GM12865 (cell line): ENCODE data around the gene SIGMAR1.

Experiments used
- DNase-seq: peaks from one replicate; pipeline ENCODE4 v3.0.0; 2010; ENCODE audit warnings: low read depth
- H3K4me3 ChIP-seq: 2 replicates; pipeline ENCODE4 v1.5.1; 2011; ENCODE audit warnings: mild to moderate bottlenecking, low read depth, low read length, control low read depth
- TF ChIP-seq, protein P1 (sequence below): IDR thresholded peaks from 2 replicates; pipeline ENCODE4 v1.5.1; 2011; ENCODE audit warnings: low read length, control low read depth, low read depth, inconsistent platforms; ENCODE audit not compliant: insufficient read depth; ENCODE audit errors: missing control alignments

Gene SIGMAR1

DNA sequence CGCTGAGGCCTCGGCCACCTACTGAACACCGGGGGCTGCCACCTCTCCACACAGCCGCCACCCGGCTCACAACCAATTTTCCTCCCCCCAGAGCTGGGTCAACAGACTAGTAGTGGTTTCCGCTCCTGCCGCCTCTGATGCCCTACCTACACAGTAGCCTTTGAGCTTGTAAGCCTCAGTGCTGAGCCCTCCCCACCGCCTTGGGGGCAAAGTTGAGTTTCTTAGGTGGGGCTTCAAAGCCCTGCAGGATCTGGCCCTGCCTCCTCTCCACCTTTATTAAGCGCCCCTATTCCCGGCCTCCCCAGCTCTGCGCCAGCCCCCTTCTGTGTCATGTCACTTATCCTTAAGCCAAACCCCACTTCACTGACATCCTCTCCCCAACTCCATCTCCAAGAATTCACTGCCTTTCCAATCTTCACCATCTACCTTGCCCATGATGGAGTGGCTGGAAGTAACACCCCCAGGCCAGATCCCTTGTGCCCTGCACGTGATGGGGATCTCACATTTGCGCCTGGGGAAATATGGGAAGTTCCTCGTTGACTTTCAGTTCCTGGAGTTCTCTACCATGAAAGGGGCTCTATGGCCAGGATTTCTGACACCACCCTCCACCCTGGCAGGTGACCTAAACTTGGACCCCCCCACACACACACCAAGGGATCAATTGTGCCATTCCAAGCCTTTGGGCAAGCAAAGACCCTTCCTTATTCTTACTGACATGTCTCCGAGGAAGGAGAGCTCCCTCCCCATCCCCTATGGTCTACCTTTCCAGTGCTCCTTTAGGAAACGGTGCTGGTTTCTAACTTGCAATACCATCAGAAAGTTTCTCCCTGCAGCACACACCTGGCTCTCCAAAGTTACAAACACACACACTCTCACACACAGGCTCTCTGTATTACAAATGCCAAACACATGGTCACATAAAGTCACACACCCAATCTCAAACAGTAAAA lies 45.4 kb downstream of the SIGMAR1 start:
- H3K4me3 ChIP-seq = no peak overlapping the region
- no peak for DNase-seq
- TF ChIP-seq, protein P1, sequence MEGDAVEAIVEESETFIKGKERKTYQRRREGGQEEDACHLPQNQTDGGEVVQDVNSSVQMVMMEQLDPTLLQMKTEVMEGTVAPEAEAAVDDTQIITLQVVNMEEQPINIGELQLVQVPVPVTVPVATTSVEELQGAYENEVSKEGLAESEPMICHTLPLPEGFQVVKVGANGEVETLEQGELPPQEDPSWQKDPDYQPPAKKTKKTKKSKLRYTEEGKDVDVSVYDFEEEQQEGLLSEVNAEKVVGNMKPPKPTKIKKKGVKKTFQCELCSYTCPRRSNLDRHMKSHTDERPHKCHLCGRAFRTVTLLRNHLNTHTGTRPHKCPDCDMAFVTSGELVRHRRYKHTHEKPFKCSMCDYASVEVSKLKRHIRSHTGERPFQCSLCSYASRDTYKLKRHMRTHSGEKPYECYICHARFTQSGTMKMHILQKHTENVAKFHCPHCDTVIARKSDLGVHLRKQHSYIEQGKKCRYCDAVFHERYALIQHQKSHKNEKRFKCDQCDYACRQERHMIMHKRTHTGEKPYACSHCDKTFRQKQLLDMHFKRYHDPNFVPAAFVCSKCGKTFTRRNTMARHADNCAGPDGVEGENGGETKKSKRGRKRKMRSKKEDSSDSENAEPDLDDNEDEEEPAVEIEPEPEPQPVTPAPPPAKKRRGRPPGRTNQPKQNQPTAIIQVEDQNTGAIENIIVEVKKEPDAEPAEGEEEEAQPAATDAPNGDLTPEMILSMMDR = no peak

DNA sequence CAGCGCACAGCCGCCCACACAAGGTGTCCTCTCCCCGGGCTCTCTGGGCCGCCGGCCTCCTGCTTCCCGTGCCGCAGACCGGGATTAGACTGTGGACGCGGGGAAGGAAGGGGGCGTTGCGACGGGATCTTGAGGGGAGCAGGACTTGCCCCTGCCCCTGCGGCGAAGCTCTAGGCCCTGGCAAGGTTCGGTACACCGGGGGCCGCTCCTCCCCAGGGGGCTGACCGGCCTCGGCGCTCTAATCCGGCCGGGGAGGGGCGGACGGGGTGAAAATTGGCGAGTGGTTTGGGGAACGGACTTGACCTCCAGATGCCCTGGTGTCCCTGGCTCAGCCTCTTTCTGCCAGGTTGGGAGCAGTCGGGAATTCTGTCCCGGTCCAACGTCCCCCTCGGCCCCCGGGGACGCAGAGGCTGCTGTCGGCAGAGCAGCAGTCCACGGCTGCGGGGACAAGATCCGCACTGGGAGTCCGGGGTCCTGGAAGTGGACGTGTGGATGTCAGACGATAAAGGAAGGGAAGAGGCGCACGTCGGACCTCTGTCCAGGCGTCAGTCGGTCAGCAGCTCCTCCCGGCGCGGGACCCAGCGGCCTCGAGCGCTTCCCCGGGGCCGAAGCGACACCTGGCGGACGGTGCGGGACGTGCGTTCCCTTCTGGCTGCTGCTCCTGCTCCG lies 46.2 kb downstream of the SIGMAR1 start:
- H3K4me3 ChIP-seq = no peak overlapping the region
- peak; percentile 75 for DNase-seq
- TF ChIP-seq, protein P1 = peak; percentile 94

- no peak for DNase-seq
- H3K4me3 ChIP-seq = no peak overlapping the region
- TF ChIP-seq, protein P1 = no peak
These were observed 47.0 kb downstream of the SIGMAR1 start for GRCh38 chr9:34590381-34591247.

DNA sequence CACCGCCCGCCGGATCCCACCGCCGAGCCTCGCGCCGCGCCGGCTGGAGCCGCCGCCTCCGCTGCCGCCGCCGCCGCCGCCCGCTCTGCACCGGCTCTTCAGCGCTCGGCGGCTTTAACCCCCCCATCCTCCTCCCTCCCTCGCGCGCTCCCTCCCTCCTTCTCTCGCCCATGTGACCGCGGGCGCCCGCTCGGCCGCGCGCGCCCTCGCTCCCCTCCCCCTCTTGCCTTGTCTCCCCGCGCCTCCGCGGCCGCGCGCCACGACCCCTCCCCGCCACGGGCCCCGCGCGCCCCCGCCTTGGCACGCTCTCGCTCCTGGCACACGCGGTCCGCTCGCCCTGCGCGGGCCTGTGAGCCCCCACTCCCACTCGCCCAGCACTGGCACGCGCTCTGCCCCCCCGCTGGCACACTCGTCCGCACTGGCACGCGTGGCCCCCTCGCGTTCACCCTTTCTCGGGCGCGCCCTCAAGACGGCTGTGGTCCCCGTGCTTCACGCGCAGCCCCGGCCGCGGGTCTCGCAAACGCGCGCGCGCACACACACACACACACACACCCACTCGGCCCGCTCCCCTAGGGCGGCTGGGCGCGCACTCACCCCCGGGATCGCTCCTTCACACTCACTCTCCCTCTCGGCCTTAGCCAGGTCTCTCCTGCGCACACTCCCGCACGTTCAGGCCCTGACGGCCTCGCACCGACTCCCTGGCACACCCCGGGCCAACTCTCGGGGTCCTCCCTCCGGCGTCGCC lies 47.8 kb downstream of the SIGMAR1 start, which contains the start of gene CNTFR:
Gene CNTFR (minus strand): TSS at position 89 of the 745 bp plus-strand sequence. CDS start 20,743 bp downstream, outside the sequence.
- H3K4me3 ChIP-seq = no peak within 1 kb of the TSS
- no peak for DNase-seq
- TF ChIP-seq, protein P1 = no peak

GRCh38 chr9:34588671-34589635 lies 48.6 kb downstream of the SIGMAR1 start:
- no peak overlapping the region for H3K4me3 ChIP-seq
- DNase-seq = no peak
- TF ChIP-seq, protein P1 = no peak
